Measurements from ENCODE around the gene ENOX1.
"Not testable (repeated sequence)": the region's sequence is repeated elsewhere in the genome, so short reads cannot be mapped to it uniquely, and the experiment has no call there.

Gene ENOX1

GRCh38 chr13:43786766-43787517 lies at the start of gene ENOX1:
ENOX1 (minus strand) TSS chr13:43786972.
- no peak for DNase-seq

GRCh38 chr13:43835701-43836100 lies 48.9 kb upstream of the ENOX1 start:
- no peak for DNase-seq

- no peak for DNase-seq
Observed at GRCh38 chr13:43831088-43831487, 44.3 kb upstream of the ENOX1 start.

- no peak for DNase-seq
Observed at GRCh38 chr13:43830497-43830881, 43.7 kb upstream of the ENOX1 start.

GRCh38 chr13:43824656-43825055 lies 37.9 kb upstream of the ENOX1 start:
- DNase-seq: not testable (repeated sequence)

GRCh38 chr13:43822969-43823368 lies 36.2 kb upstream of the ENOX1 start:
- no peak for DNase-seq

GRCh38 chr13:43816401-43816889 lies 29.7 kb upstream of the ENOX1 start:
- DNase-seq: no peak

- DNase-seq: no peak
Observed at GRCh38 chr13:43815204-43815603, 28.4 kb upstream of the ENOX1 start.

GRCh38 chr13:43808676-43809075 lies 21.9 kb upstream of the ENOX1 start:
- DNase-seq: no peak

- no peak for DNase-seq
Observed at GRCh38 chr13:43805681-43806128, 18.9 kb upstream of the ENOX1 start.

GRCh38 chr13:43805071-43805468 lies 18.3 kb upstream of the ENOX1 start:
- no peak for DNase-seq

GRCh38 chr13:43804461-43805070 lies 17.8 kb upstream of the ENOX1 start:
- peak; percentile 39 for DNase-seq

GRCh38 chr13:43802511-43802910 lies 15.7 kb upstream of the ENOX1 start:
- DNase-seq: no peak

- DNase-seq: no peak
Observed at GRCh38 chr13:43800828-43801227, 14.1 kb upstream of the ENOX1 start.

GRCh38 chr13:43799191-43799590 lies 12.4 kb upstream of the ENOX1 start:
- DNase-seq: no peak

- no peak for DNase-seq
Observed at GRCh38 chr13:43797869-43798268, 11.1 kb upstream of the ENOX1 start.

- no peak for DNase-seq
Observed at GRCh38 chr13:43797159-43797558, 10.4 kb upstream of the ENOX1 start.

GRCh38 chr13:43794416-43794815 lies 7.6 kb upstream of the ENOX1 start:
- DNase-seq: no peak

- DNase-seq: no peak
Observed at GRCh38 chr13:43792076-43792881, 5.5 kb upstream of the ENOX1 start.

GRCh38 chr13:43787997-43788396 lies 1.2 kb upstream of the ENOX1 start:
- no peak for DNase-seq

GRCh38 chr13:43787518-43787891 lies 733 bp upstream of the ENOX1 start:
- no peak for DNase-seq

GRCh38 chr13:43786472-43786765 lies 353 bp downstream of the ENOX1 start:
- no peak for DNase-seq

GRCh38 chr13:43785650-43786471 lies 911 bp downstream of the ENOX1 start:
- no peak for DNase-seq

Measured in NCI-H1105 (cell line).